Adrenal gland (tissue), 5 donors: ENCODE measurements around the gene DMD.

Experiments
- POLR2A ChIP-seq, 2 donors: fragments of 450-650 bp; IDR thresholded peaks; one replicate each; pipeline ENCODE4 v1.6.1; 2017; ENCODE audit warnings: antibody characterized with exemption in 2 of 2, mild to moderate bottlenecking in 2 of 2, moderate library complexity in 1 of 2
- TF ChIP-seq, protein P1 (sequence below), 6 experiments: fragments of 450-650 bp in 4 of 6; fragments of 200-600 bp in 2 of 6; sonication (generic) in 1 of 6; IDR thresholded peaks; 1 replicate in 5 of 6; 2 replicates in 1 of 6; pipeline versions ENCODE4 v1.5.1 to v1.8.0; 2016 to 2021; ENCODE audit warnings: antibody characterized with exemption in 6 of 6, mild to moderate bottlenecking in 2 of 6, moderate library complexity in 1 of 6
- donor health status: DM: no; HTN: no; CAD: no.

DNA sequence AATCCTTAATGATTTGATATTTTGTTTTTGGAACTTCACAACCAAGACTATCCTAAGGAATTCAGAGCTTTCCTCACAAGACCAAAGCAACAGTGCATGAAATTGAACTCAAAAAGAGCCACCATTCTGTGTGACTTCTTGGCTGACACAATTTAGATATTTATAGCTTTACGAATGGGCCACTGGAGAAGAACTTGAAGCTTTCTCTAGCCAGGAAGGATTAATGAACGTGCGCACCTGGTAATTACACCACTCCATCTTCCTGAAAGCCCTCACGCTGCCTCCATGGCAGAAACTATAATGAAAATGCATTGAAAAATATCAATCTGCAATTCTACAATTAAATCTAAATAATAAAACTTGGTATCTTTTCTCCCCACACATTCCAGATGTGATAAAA is 1057.8 kb downstream of the DMD start:
- TF ChIP-seq, protein P1, sequence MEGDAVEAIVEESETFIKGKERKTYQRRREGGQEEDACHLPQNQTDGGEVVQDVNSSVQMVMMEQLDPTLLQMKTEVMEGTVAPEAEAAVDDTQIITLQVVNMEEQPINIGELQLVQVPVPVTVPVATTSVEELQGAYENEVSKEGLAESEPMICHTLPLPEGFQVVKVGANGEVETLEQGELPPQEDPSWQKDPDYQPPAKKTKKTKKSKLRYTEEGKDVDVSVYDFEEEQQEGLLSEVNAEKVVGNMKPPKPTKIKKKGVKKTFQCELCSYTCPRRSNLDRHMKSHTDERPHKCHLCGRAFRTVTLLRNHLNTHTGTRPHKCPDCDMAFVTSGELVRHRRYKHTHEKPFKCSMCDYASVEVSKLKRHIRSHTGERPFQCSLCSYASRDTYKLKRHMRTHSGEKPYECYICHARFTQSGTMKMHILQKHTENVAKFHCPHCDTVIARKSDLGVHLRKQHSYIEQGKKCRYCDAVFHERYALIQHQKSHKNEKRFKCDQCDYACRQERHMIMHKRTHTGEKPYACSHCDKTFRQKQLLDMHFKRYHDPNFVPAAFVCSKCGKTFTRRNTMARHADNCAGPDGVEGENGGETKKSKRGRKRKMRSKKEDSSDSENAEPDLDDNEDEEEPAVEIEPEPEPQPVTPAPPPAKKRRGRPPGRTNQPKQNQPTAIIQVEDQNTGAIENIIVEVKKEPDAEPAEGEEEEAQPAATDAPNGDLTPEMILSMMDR (IDR thresholded peaks at IDR 0.05), result no peak
- no peak for TF ChIP-seq POLR2A (IDR thresholded peaks at IDR 0.05)
